IMR-90 (cell line): Measurements from ENCODE around the gene TRAF3. TPM values are rescaled to one million over a fixed set of nuclear protein-coding genes. Genes with fewer than 3 reads are reported as not detected.

Experiments
- ATAC-seq: fragments of 200-7000 bp; cut with Tn5 transposase; 2 replicates; pipeline ENCODE4 v1.9.1; 2020; ENCODE audit warnings: low read depth, mild to moderate bottlenecking, moderate library complexity
- BruUV-seq: library from RNA; stranded (reverse); fragments of 400-500 nt; replicated peaks from 2 replicates; lab custom pipeline; 2021; lab: Mats Ljungman, UMichigan
- CTCF ChIA-PET: fragments of 300-600 bp; formaldehyde crosslinking; extraction: SDS; loops from one replicate; lab custom pipeline; 2021; ENCODE audit warnings: antibody characterized with exemption; lab: Yijun Ruan, JAX
- POLR2A ChIA-PET: fragments of 300-600 bp; sonication (Branson Sonifier 250); formaldehyde crosslinking; loops from one replicate; lab custom pipeline; 2022; ENCODE audit warnings: antibody characterized with exemption; ENCODE audit not compliant: unreplicated experiment; lab: Charles Lee
- DNase-seq: peaks from one replicate; pipeline ENCODE4 v3.0.0; 2013
- H2AFZ ChIP-seq: replicated peaks from 2 replicates; pipeline ENCODE3; 2013; ENCODE audit warnings: low read length, mild to moderate bottlenecking; ENCODE audit not compliant: poor library complexity
- H2AK5ac ChIP-seq: 2 replicates; pipeline ENCODE4 v1.6.1; 2013; ENCODE audit warnings: low read depth, low read length, inconsistent platforms
- H2AK9ac ChIP-seq: replicated peaks from 2 replicates; pipeline ENCODE3; 2013; ENCODE audit warnings: mild to moderate bottlenecking, low read depth, low read length, moderate library complexity; ENCODE audit not compliant: poor library complexity
- H2BK120ac ChIP-seq: 2 replicates; pipeline ENCODE4 v1.6.1; 2013; ENCODE audit warnings: low read depth, low read length, inconsistent platforms
- H2BK15ac ChIP-seq: 3 replicates; pipeline ENCODE4 v1.6.1; 2013; ENCODE audit warnings: low read depth, low read length, inconsistent platforms
- H2BK20ac ChIP-seq: 2 replicates; pipeline ENCODE4 v1.6.1; 2013; ENCODE audit warnings: low read depth, mild to moderate bottlenecking, inconsistent platforms, low read length, moderate library complexity
- H2BK5ac ChIP-seq: 2 replicates; pipeline ENCODE4 v1.6.1; 2013; ENCODE audit warnings: mild to moderate bottlenecking, low read depth, low read length, inconsistent platforms; ENCODE audit not compliant: poor library complexity, severe bottlenecking
- H3K14ac ChIP-seq: replicated peaks from 2 replicates; pipeline ENCODE4 v1.6.1; 2013; ENCODE audit warnings: low read depth, low read length, inconsistent platforms
- H3K18ac ChIP-seq: 2 replicates; pipeline ENCODE4 v1.6.1; 2013; ENCODE audit warnings: low read depth, low read length, control low read depth
- H3K23ac ChIP-seq: 2 replicates; pipeline ENCODE4 v1.6.1; 2013; ENCODE audit warnings: low read depth, low read length, inconsistent platforms
- H3K27ac ChIP-seq: 2 replicates; pipeline ENCODE4 v1.5.1; 2013; ENCODE audit warnings: mild to moderate bottlenecking, control low read depth, low read length; ENCODE audit not compliant: insufficient read depth
- H3K27me3 ChIP-seq: 2 replicates; pipeline ENCODE4 v1.6.1; 2013; ENCODE audit warnings: low read length; ENCODE audit not compliant: control insufficient read depth, insufficient read depth
- H3K36me3 ChIP-seq: 2 replicates; pipeline ENCODE4 v1.6.1; 2013; ENCODE audit warnings: low read length, mixed read lengths; ENCODE audit not compliant: control insufficient read depth, insufficient read depth
- H3K4ac ChIP-seq: 2 replicates; pipeline ENCODE4 v1.6.1; 2013; ENCODE audit warnings: low read depth, low read length, inconsistent platforms
- H3K4me1 ChIP-seq: 2 replicates; pipeline ENCODE4 v1.6.1; 2013; ENCODE audit warnings: low read length, mixed read lengths; ENCODE audit not compliant: control insufficient read depth, insufficient read depth
- H3K4me2 ChIP-seq: 2 replicates; pipeline ENCODE4 v1.6.1; 2013; ENCODE audit warnings: low read depth, mild to moderate bottlenecking, control low read depth, low read length, moderate library complexity
- H3K4me3 ChIP-seq: 2 replicates; pipeline ENCODE4 v1.5.1; 2013; ENCODE audit warnings: low read depth, mild to moderate bottlenecking, control low read depth, low read length, moderate library complexity; ENCODE audit not compliant: insufficient read depth
- H3K56ac ChIP-seq: 2 replicates; pipeline ENCODE4 v1.6.1; 2013; ENCODE audit warnings: low read length, inconsistent platforms; ENCODE audit not compliant: insufficient read depth; ENCODE audit errors: extremely low read depth
- H3K79me1 ChIP-seq, 2 experiments: 2 replicates each; pipeline ENCODE4 v1.6.1; 2013; ENCODE audit warnings: low read length in 2 of 2, inconsistent platforms in 1 of 2, low read depth in 1 of 2
- H3K9ac ChIP-seq: 2 replicates; pipeline ENCODE4 v1.6.1; 2013; ENCODE audit warnings: low read depth, low read length, control low read depth
- H3K9me1 ChIP-seq: 2 replicates; pipeline ENCODE4 v1.6.1; 2013; ENCODE audit warnings: low read length, inconsistent platforms; ENCODE audit not compliant: insufficient read depth
- H3K9me3 ChIP-seq: 2 replicates; pipeline ENCODE4 v1.6.1; 2013; ENCODE audit warnings: low read length; ENCODE audit not compliant: control insufficient read depth, insufficient read depth
- H4K20me1 ChIP-seq: 2 replicates; pipeline ENCODE4 v1.6.1; 2013; ENCODE audit warnings: low read length, inconsistent platforms; ENCODE audit not compliant: insufficient read depth
- H4K5ac ChIP-seq: 2 replicates; pipeline ENCODE4 v1.6.1; 2013; ENCODE audit warnings: mild to moderate bottlenecking, low read depth, low read length, control low read depth
- H4K8ac ChIP-seq, 2 experiments: 2 replicates each; pipeline ENCODE4 v1.6.1; 2013; ENCODE audit warnings: low read depth in 2 of 2, low read length in 2 of 2, control low read depth in 1 of 2, inconsistent platforms in 1 of 2
- H4K91ac ChIP-seq: 2 replicates; pipeline ENCODE4 v1.6.1; 2013; ENCODE audit warnings: low read depth, low read length, inconsistent platforms; ENCODE audit not compliant: insufficient read depth
- BHLHE40 ChIP-seq: fragments of 150-350 bp; IDR thresholded peaks from 2 replicates; pipeline ENCODE4 v1.6.1; 2016; ENCODE audit warnings: mild to moderate bottlenecking, low read depth, low read length
- CEBPB ChIP-seq: IDR thresholded peaks from 2 replicates; pipeline ENCODE4 v1.6.1; 2012; ENCODE audit warnings: low read depth, low read length, improper control_type of control experiment
- CHD1 ChIP-seq: IDR thresholded peaks from 2 replicates; pipeline ENCODE4 v1.6.1; 2012; ENCODE audit warnings: low read depth, low read length, improper control_type of control experiment
- CTCF ChIP-seq: conservative IDR thresholded peaks from 2 replicates; pipeline ENCODE4 v1.5.1; 2012; ENCODE audit warnings: mild to moderate bottlenecking, low read depth, low read length, improper control_type of control experiment
- FOS ChIP-seq: fragments of 150-350 bp; IDR thresholded peaks from 2 replicates; pipeline ENCODE4 v1.6.1; 2016; ENCODE audit warnings: low read depth, low read length
- MAFK ChIP-seq: IDR thresholded peaks from 2 replicates; pipeline ENCODE4 v1.6.1; 2012; ENCODE audit warnings: low read depth, low read length, improper control_type of control experiment
- MAZ ChIP-seq: IDR thresholded peaks from 2 replicates; pipeline ENCODE4 v1.6.1; 2012; ENCODE audit warnings: low read depth, mild to moderate bottlenecking, low read length, improper control_type of control experiment, moderate library complexity, borderline replicate concordance
- MXI1 ChIP-seq: IDR thresholded peaks from 2 replicates; pipeline ENCODE4 v1.6.1; 2012; ENCODE audit warnings: low read depth, mild to moderate bottlenecking, low read length, moderate library complexity, borderline replicate concordance
- NFE2L2 ChIP-seq: fragments of 150-350 bp; IDR thresholded peaks from 2 replicates; pipeline ENCODE4 v1.6.1; 2016; ENCODE audit warnings: low read depth, mild to moderate bottlenecking, low read length
- POLR2A ChIP-seq: IDR thresholded peaks from 2 replicates; pipeline ENCODE4 v1.6.1; 2012; ENCODE audit warnings: mild to moderate bottlenecking, low read depth, low read length
- RAD21 ChIP-seq: IDR thresholded peaks from 2 replicates; pipeline ENCODE4 v1.6.1; 2012; ENCODE audit warnings: low read length, improper control_type of control experiment
- RCOR1 ChIP-seq: IDR thresholded peaks from 2 replicates; pipeline ENCODE4 v1.6.1; 2012; ENCODE audit warnings: mild to moderate bottlenecking, low read length, improper control_type of control experiment; ENCODE audit not compliant: insufficient replicate concordance
- RFX5 ChIP-seq: IDR thresholded peaks from 2 replicates; pipeline ENCODE4 v1.8.0; 2012; ENCODE audit warnings: low read depth, mild to moderate bottlenecking, low read length, moderate library complexity
- SMC3 ChIP-seq: fragments of 150-350 bp; IDR thresholded peaks from 2 replicates; pipeline ENCODE4 v1.6.1; 2016; ENCODE audit warnings: low read depth, mild to moderate bottlenecking, antibody characterized with exemption, low read length, moderate library complexity
- WGBS, 2 experiments: methylation state at CpG; one replicate each; pipeline versions ENCODE4 v1.1.5 to v1.1.7; 2013; ENCODE audit warnings: missing lambda C conversion rate in 2 of 2; ENCODE audit not compliant: insufficient read length in 1 of 2; ENCODE audit errors: extremely low coverage in 2 of 2; 5-methylcytosine and 5-hydroxymethylcytosine counted together
- dilution Hi-C: fragments of 300-500 bp; cut with HindIII; formaldehyde crosslinking; loops from one replicate; pipeline ENCODE4 v1.14.3; 2018; ENCODE audit warnings: low sequenced_read_pairs; ENCODE audit not compliant: unreplicated experiment
- in situ Hi-C: fragments of 300-500 bp; cut with MboI; formaldehyde crosslinking; loops from 3 replicates; pipeline ENCODE4 v1.14.3; 2019; ENCODE audit warnings: low sequenced_read_pairs, inconsistent platforms, mixed read lengths
- intact Hi-C: fragments of 100-400 bp; cut with micrococcal nuclease; formaldehyde crosslinking; loops from 2 replicates; pipeline ENCODE4 v1.10.0; 2022
- polyA plus RNA-seq, 3 experiments: library from polyadenylated mRNA; depleted of rRNA; stranded (reverse); fragments of >200 nt; gene quantifications; 2 replicates each; pipeline ENCODE4 v1.2.3, GENCODE V29; 2012; ENCODE audit warnings: low replicate concordance in 1 of 3
- total RNA-seq: library from RNA; depleted of rRNA; stranded (reverse); fragments of >200 nt; gene quantifications from 2 replicates; pipeline ENCODE4 v1.2.3, GENCODE V29; 2012
- TF ChIP-seq, protein P1 (sequence below): fragments of 150-350 bp; IDR thresholded peaks from 2 replicates; pipeline ENCODE4 v1.6.1; 2016; ENCODE audit warnings: low read depth, mild to moderate bottlenecking, low read length, moderate library complexity, borderline replicate concordance
- TF ChIP-seq, protein P2 (sequence below): fragments of 150-350 bp; IDR thresholded peaks from 2 replicates; pipeline ENCODE4 v1.6.1; 2017; ENCODE audit warnings: mild to moderate bottlenecking, antibody characterized with exemption, low read length, low read depth

Gene TRAF3
- total and polyA plus RNA-seq, 2 of the 4 experiments (the other 2 are of a cell fraction) = 21.2 to 25.3 TPM

DNA sequence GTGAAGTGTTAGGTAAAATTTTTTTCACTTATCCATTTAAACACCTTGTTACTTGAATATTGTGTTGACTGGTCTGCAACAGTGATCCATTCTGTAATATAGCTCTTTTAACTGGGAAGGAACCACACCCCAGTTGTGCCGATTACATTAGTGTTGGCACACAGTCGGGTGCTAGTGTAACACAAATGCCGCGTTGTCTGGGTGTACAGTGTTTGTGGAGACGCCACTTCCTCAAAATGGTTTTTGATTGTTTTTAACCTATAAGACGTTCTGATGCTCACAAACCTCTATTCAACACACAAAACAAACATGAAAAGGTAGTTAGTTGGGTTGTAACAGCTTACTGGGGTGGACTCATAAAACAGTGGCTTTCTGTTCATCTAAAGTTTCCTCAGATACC lies 48.0 kb upstream of the TRAF3 start:
- Histone ChIP-seq H3K36me3 (peaks cover 24% of the 10 kb centered on the region), H3K14ac (no peak overlapping the region)
- intact Hi-C loops = no loop called here

More for the DNA sequence above, 48.0 kb upstream of the TRAF3 start:
- no TSS peak for BruUV-seq
- in situ Hi-C loops = no loop called here
- Histone ChIP-seq H2AFZ (no peak overlapping the region), H3K4me1 (no peaks in the 10 kb centered on the region), H3K9me1 (no peaks in the 10 kb centered on the region), H4K5ac (no peak overlapping the region), H3K9ac (no peak overlapping the region), H3K4ac (no peak overlapping the region), H4K8ac (no peak overlapping the region), H3K79me1 (peaks cover 0 to 4% of the 10 kb centered on the region in 2 experiments; a peak in 1 of 4 replicates), H3K27ac (no peak overlapping the region), H2BK5ac (no peak overlapping the region), H2AK5ac (no peak overlapping the region), H4K20me1 (no peaks in the 10 kb centered on the region; the same call in 1 of the 2 replicates), H2BK15ac (no peak overlapping the region), H2AK9ac (no peak overlapping the region), H2BK20ac (no peak overlapping the region), H3K56ac (no peak overlapping the region), H3K9me3 (no peaks in the 10 kb centered on the region), H2BK120ac (no peak overlapping the region), H3K18ac (no peak overlapping the region), H3K4me2 (no peak overlapping the region), H4K91ac (no peak overlapping the region), H3K23ac (no peak overlapping the region), H3K27me3 (no peaks in the 10 kb centered on the region), H3K4me3 (no peak overlapping the region)
- ATAC-seq (no peak), DNase-seq (no peak)
- CTCF ChIA-PET = no interaction called here
- POLR2A ChIA-PET = no interaction called here
- WGBS, 2 experiments = no CpG with 5 or more reads among the region's 6 CpGs
- dilution Hi-C loops = no loop called here
- TF ChIP-seq FOS (no peak), MAFK (no peak), BHLHE40 (no peak), RAD21 (no peak), RCOR1 (no peak), CEBPB (no peak), SMC3 (no peak), RFX5 (no peak), POLR2A (no peak), NFE2L2 (no peak), CTCF (no peak), MAZ (no peak), MXI1 (no peak), CHD1 (no peak)
- TF ChIP-seq, protein P1, sequence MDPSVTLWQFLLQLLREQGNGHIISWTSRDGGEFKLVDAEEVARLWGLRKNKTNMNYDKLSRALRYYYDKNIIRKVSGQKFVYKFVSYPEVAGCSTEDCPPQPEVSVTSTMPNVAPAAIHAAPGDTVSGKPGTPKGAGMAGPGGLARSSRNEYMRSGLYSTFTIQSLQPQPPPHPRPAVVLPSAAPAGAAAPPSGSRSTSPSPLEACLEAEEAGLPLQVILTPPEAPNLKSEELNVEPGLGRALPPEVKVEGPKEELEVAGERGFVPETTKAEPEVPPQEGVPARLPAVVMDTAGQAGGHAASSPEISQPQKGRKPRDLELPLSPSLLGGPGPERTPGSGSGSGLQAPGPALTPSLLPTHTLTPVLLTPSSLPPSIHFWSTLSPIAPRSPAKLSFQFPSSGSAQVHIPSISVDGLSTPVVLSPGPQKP = no peak
- TF ChIP-seq, protein P2, sequence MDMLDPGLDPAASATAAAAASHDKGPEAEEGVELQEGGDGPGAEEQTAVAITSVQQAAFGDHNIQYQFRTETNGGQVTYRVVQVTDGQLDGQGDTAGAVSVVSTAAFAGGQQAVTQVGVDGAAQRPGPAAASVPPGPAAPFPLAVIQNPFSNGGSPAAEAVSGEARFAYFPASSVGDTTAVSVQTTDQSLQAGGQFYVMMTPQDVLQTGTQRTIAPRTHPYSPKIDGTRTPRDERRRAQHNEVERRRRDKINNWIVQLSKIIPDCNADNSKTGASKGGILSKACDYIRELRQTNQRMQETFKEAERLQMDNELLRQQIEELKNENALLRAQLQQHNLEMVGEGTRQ = no peak
